Fibroblast of lung (primary cell): ENCODE results near the gene KCNK2.

Experiments
- EZH2 ChIP-seq: IDR thresholded peaks from 2 replicates; pipeline ENCODE4 v1.5.1; 2012; ENCODE audit warnings: low read length, control low read depth, mild to moderate bottlenecking; ENCODE audit errors: missing control alignments
- TF ChIP-seq, protein P1 (sequence below), 2 donors: IDR thresholded peaks in 1 of 2; conservative IDR thresholded peaks in 1 of 2; 1 replicate in 1 of 2; 2 replicates in 1 of 2; pipeline ENCODE4 v1.5.1; 2011 to 2012; ENCODE audit warnings: low read length in 2 of 2, control low read depth in 1 of 2, inconsistent platforms in 1 of 2, low read depth in 1 of 2, mild to moderate bottlenecking in 1 of 2

DNA sequence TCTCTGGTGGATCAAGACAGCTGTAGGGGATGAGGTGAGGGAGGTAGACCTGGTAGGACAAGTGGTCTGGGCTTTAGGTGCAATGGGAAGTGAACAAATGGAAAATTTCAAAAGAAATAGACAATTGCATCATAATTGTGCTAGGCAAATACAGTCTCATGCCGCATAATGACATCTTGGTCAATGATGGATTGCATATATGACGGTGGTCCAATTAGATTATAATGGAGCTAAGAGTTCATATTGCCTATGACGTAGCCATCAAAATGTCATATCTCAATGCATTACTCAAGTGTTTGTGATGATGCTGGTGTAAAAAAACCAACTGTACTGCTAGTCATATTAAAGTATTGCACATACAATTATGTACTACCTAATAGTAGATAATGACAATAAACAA is 19.0 kb downstream of the KCNK2 start:
- TF ChIP-seq, protein P1, sequence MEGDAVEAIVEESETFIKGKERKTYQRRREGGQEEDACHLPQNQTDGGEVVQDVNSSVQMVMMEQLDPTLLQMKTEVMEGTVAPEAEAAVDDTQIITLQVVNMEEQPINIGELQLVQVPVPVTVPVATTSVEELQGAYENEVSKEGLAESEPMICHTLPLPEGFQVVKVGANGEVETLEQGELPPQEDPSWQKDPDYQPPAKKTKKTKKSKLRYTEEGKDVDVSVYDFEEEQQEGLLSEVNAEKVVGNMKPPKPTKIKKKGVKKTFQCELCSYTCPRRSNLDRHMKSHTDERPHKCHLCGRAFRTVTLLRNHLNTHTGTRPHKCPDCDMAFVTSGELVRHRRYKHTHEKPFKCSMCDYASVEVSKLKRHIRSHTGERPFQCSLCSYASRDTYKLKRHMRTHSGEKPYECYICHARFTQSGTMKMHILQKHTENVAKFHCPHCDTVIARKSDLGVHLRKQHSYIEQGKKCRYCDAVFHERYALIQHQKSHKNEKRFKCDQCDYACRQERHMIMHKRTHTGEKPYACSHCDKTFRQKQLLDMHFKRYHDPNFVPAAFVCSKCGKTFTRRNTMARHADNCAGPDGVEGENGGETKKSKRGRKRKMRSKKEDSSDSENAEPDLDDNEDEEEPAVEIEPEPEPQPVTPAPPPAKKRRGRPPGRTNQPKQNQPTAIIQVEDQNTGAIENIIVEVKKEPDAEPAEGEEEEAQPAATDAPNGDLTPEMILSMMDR (conservative IDR thresholded peaks at IDR 0.05 in 1 of 2, IDR thresholded peaks at IDR 0.05 in 1 of 2; ENCODE audit: low read depth in 1 of 2, low read length in 2 of 2), result no peak
- no peak for TF ChIP-seq EZH2
